Suprapubic skin (tissue), 4 donors: ENCODE measurements around the gene TAF11L8.
"Not testable (repeated sequence)": the region's sequence is repeated elsewhere in the genome, so short reads cannot be mapped to it uniquely, and the experiment has no call there.

Experiments
- EP300 ChIP-seq: sonication (generic); formaldehyde crosslinking; IDR thresholded peaks from one replicate; pipeline ENCODE4 v1.6.1; 2017; ENCODE audit warnings: antibody characterized with exemption
- POLR2AphosphoS5 ChIP-seq, 3 donors: sonication (generic); formaldehyde crosslinking; IDR thresholded peaks; one replicate each; pipeline ENCODE4 v1.6.1; 2017; ENCODE audit warnings: antibody characterized with exemption in 3 of 3
- TF ChIP-seq, protein P1 (sequence below), 2 donors: fragments of 200-600 bp in 1 of 2; fragments of 450-650 bp in 1 of 2; sonication (generic) in 1 of 2; IDR thresholded peaks; one replicate each; pipeline ENCODE4 v1.5.1; 2016 to 2019; ENCODE audit warnings: antibody characterized with exemption in 2 of 2, mild to moderate bottlenecking in 1 of 2, moderate library complexity in 1 of 2

DNA sequence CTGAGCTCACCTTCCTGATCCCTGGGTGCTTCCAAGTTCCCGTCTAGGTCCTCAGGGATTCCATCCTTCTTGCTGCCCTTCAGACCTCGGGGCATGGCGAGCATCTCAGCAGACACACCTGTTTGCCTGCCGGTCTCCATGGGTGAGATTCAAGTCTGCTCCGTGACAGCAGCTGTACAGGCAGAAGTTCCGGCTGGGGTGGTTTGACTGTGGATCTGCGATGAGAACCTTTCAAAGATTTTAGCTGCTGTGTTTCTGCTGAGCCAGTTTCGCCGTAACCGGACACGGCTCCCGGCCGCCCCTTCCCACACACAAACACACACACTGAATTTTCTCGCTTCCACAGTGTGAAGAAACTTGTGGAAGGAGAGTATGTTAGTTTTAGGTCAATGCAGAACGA lies 3.5 kb upstream of the TAF11L8 start, which contains the start of gene TAF11L9:
- TF ChIP-seq, protein P1, sequence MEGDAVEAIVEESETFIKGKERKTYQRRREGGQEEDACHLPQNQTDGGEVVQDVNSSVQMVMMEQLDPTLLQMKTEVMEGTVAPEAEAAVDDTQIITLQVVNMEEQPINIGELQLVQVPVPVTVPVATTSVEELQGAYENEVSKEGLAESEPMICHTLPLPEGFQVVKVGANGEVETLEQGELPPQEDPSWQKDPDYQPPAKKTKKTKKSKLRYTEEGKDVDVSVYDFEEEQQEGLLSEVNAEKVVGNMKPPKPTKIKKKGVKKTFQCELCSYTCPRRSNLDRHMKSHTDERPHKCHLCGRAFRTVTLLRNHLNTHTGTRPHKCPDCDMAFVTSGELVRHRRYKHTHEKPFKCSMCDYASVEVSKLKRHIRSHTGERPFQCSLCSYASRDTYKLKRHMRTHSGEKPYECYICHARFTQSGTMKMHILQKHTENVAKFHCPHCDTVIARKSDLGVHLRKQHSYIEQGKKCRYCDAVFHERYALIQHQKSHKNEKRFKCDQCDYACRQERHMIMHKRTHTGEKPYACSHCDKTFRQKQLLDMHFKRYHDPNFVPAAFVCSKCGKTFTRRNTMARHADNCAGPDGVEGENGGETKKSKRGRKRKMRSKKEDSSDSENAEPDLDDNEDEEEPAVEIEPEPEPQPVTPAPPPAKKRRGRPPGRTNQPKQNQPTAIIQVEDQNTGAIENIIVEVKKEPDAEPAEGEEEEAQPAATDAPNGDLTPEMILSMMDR (IDR thresholded peaks at IDR 0.05) = not testable (repeated sequence)
- TF ChIP-seq EP300; POLR2AphosphoS5 (IDR thresholded peaks at IDR 0.05): not testable (repeated sequence)
